DOHH2 (cell line): ENCODE data around the gene SPATA21.
"Not testable (repeated sequence)": the region's sequence is repeated elsewhere in the genome, so short reads cannot be mapped to it uniquely, and the experiment has no call there.

Experiments
- EZH2phosphoT487 ChIP-seq: fragments of 200-600 bp; sonication (generic); IDR thresholded peaks from 2 replicates; pipeline ENCODE4 v1.6.1; 2017; ENCODE audit warnings: borderline replicate concordance, mild to moderate bottlenecking, antibody characterized with exemption, low read length, moderate library complexity, mixed read lengths
- TF ChIP-seq, protein P1 (sequence below): fragments of 200-600 bp; sonication (generic); IDR thresholded peaks from one replicate; pipeline ENCODE4 v1.5.1; 2014; ENCODE audit warnings: antibody characterized with exemption, mild to moderate bottlenecking, low read depth, low read length; ENCODE audit not compliant: poor library complexity, severe bottlenecking

DNA sequence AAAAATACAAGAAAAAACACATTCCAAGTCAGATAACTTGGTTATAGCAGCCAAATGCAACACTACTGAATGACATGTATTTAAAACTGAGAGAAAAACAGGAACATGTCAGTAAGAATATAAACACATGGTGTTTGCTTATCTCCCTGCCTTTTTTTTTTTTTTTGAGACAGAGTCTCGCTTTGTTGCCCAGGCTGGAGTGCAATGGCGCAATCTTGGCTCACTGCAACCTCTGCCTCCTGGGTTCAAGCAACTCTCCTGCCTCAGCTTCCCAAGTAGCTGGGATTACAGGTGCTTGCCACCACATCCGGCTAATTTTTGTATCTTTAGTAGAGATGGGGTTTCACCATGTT is 72.1 kb downstream of the SPATA21 start:
- TF ChIP-seq, protein P1, sequence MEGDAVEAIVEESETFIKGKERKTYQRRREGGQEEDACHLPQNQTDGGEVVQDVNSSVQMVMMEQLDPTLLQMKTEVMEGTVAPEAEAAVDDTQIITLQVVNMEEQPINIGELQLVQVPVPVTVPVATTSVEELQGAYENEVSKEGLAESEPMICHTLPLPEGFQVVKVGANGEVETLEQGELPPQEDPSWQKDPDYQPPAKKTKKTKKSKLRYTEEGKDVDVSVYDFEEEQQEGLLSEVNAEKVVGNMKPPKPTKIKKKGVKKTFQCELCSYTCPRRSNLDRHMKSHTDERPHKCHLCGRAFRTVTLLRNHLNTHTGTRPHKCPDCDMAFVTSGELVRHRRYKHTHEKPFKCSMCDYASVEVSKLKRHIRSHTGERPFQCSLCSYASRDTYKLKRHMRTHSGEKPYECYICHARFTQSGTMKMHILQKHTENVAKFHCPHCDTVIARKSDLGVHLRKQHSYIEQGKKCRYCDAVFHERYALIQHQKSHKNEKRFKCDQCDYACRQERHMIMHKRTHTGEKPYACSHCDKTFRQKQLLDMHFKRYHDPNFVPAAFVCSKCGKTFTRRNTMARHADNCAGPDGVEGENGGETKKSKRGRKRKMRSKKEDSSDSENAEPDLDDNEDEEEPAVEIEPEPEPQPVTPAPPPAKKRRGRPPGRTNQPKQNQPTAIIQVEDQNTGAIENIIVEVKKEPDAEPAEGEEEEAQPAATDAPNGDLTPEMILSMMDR, result not testable (repeated sequence)
- TF ChIP-seq EZH2phosphoT487, result not testable (repeated sequence)
